DMS114 treated with DMSO at 0.1 percent for 48 hours (cell line): ENCODE results near the gene PRPF19.

Experiments
- DNase-seq: peaks from one replicate; lab custom pipeline; 2025; ENCODE audit not compliant: unreplicated experiment; lab: John Stamatoyannopoulos, UW

The PRPF19 gene

GRCh38 chr11:60875366-60876167 lies 30.8 kb downstream of the PRPF19 start:
- no peak for DNase-seq

GRCh38 chr11:60874421-60875365 lies 31.7 kb downstream of the PRPF19 start:
- DNase-seq, result no peak

- DNase-seq, result no peak
Measured at GRCh38 chr11:60873533-60873932, 32.9 kb downstream of the PRPF19 start.

GRCh38 chr11:60872961-60873524 lies 33.3 kb downstream of the PRPF19 start:
- no peak for DNase-seq

- no peak for DNase-seq
Measured at GRCh38 chr11:60872124-60872960, 34.0 kb downstream of the PRPF19 start.

GRCh38 chr11:60871378-60872061 lies 34.9 kb downstream of the PRPF19 start:
- DNase-seq, result no peak

GRCh38 chr11:60870733-60871377 lies 35.5 kb downstream of the PRPF19 start:
- no peak for DNase-seq

GRCh38 chr11:60870276-60870675 lies 36.1 kb downstream of the PRPF19 start:
- no peak for DNase-seq

GRCh38 chr11:60869451-60869825 lies 36.9 kb downstream of the PRPF19 start:
- DNase-seq, result no peak

- no peak for DNase-seq
Measured at GRCh38 chr11:60868682-60869450, 37.5 kb downstream of the PRPF19 start.

- no peak for DNase-seq
Measured at GRCh38 chr11:60867871-60868681, 38.3 kb downstream of the PRPF19 start.

- no peak for DNase-seq
Measured at GRCh38 chr11:60866911-60867870, 39.2 kb downstream of the PRPF19 start, which contains the start of gene ZP1. ZP1 (plus strand) TSS chr11:60867542; CDS start chr11:60867562, 20 bp downstream.

- DNase-seq, result no peak
Measured at GRCh38 chr11:60864856-60865513, 41.4 kb downstream of the PRPF19 start.

GRCh38 chr11:60863550-60864521 lies 42.5 kb downstream of the PRPF19 start:
- no peak for DNase-seq

- DNase-seq, result no peak
Measured at GRCh38 chr11:60862171-60862570, 44.2 kb downstream of the PRPF19 start.
